Renal cortical epithelial cell (primary cell): ENCODE results near the gene STK35. TPM values are rescaled to one million over a fixed set of nuclear protein-coding genes. Genes with fewer than 3 reads are reported as not detected.

ENCODE experiments used
- DNase-seq: peaks from one replicate; pipeline ENCODE4 v3.0.0-alpha.2; 2011; ENCODE audit warnings: low read depth
- total RNA-seq: library from RNA; depleted of rRNA; stranded (reverse); fragments of >200 nt; gene quantifications from 2 replicates; pipeline ENCODE4 v1.2.3, GENCODE V29; 2014

Gene STK35
- total RNA-seq, 1 donor from 2014 or later = 36.2 TPM

- DNase-seq = peak; percentile 51
These were observed 31.9 kb downstream of the STK35 start for GRCh38 chr20:2133318-2134183.

GRCh38 chr20:2135013-2135412 lies 33.4 kb downstream of the STK35 start:
- DNase-seq = no peak

- DNase-seq = no peak
These were observed 34.6 kb downstream of the STK35 start for GRCh38 chr20:2136275-2136674.

GRCh38 chr20:2137552-2138201 lies 36.0 kb downstream of the STK35 start:
- no peak for DNase-seq

GRCh38 chr20:2138396-2138795 lies 36.8 kb downstream of the STK35 start:
- DNase-seq = no peak

- no peak for DNase-seq
These were observed 37.6 kb downstream of the STK35 start for GRCh38 chr20:2139250-2139649.

GRCh38 chr20:2139736-2140135 lies 38.1 kb downstream of the STK35 start:
- no peak for DNase-seq

- DNase-seq = no peak
These were observed 38.9 kb downstream of the STK35 start for GRCh38 chr20:2140561-2140960.

- no peak for DNase-seq
These were observed 40.3 kb downstream of the STK35 start for GRCh38 chr20:2141600-2142575.

- no peak for DNase-seq
These were observed 41.0 kb downstream of the STK35 start for GRCh38 chr20:2142649-2143048.

- no peak for DNase-seq
These were observed 42.0 kb downstream of the STK35 start for GRCh38 chr20:2143594-2143993.

GRCh38 chr20:2144850-2145249 lies 43.2 kb downstream of the STK35 start:
- no peak for DNase-seq

- no peak for DNase-seq
These were observed 43.7 kb downstream of the STK35 start for GRCh38 chr20:2145376-2145775.

- DNase-seq = no peak
These were observed 44.6 kb downstream of the STK35 start for GRCh38 chr20:2146080-2146867.

- DNase-seq = no peak
These were observed 47.9 kb downstream of the STK35 start for GRCh38 chr20:2149507-2149906.

GRCh38 chr20:2150660-2151059 lies 49.0 kb downstream of the STK35 start:
- DNase-seq = no peak

GRCh38 chr20:2151858-2152281 lies 50.2 kb downstream of the STK35 start:
- peak; percentile 61 for DNase-seq

GRCh38 chr20:2152317-2152716 lies 50.7 kb downstream of the STK35 start:
- DNase-seq = no peak

GRCh38 chr20:2153326-2153725 lies 51.7 kb downstream of the STK35 start:
- DNase-seq = no peak

GRCh38 chr20:2156224-2156623 lies 54.6 kb downstream of the STK35 start:
- no peak for DNase-seq
